ENCODE results near the gene PAN2.
"Not testable (repeated sequence)": the region's sequence is repeated elsewhere in the genome, so short reads cannot be mapped to it uniquely, and the experiment has no call there.

PAN2 gene

GRCh38 chr12:56333679-56334489 lies at the start of gene PAN2:
Gene PAN2 (minus strand): TSS chr12:56334000. CDS start chr12:56333094, 906 bp downstream.
- DNase-seq (ENCODE audit: low read depth in 2 of 2), result peak; percentile 80 to 82

GRCh38 chr12:56382611-56383010 lies 48.8 kb upstream of the PAN2 start:
- DNase-seq (ENCODE audit: low read depth in 2 of 2), result no peak

GRCh38 chr12:56377989-56378316 lies 44.2 kb upstream of the PAN2 start:
- DNase-seq (ENCODE audit: low read depth in 2 of 2), result no peak

- no peak for DNase-seq (ENCODE audit: low read depth in 2 of 2)
These were observed 43.6 kb upstream of the PAN2 start for GRCh38 chr12:56377310-56377988.

- no peak for DNase-seq (ENCODE audit: low read depth in 2 of 2)
These were observed 42.0 kb upstream of the PAN2 start for GRCh38 chr12:56375598-56376434.

GRCh38 chr12:56374726-56375597 lies 41.2 kb upstream of the PAN2 start:
- DNase-seq (ENCODE audit: low read depth in 2 of 2), result no peak

- DNase-seq (ENCODE audit: low read depth in 2 of 2), result no peak
These were observed 39.7 kb upstream of the PAN2 start for GRCh38 chr12:56373515-56373914.

GRCh38 chr12:56366948-56367347 lies 33.1 kb upstream of the PAN2 start:
- DNase-seq (ENCODE audit: low read depth in 2 of 2), result no peak

GRCh38 chr12:56362130-56363059 lies 28.6 kb upstream of the PAN2 start, which contains the start of gene APOF:
Gene APOF (minus strand): TSS chr12:56362857. CDS start chr12:56362745, 112 bp downstream.
- no peak for DNase-seq (ENCODE audit: low read depth in 2 of 2)

- no peak for DNase-seq (ENCODE audit: low read depth in 2 of 2)
These were observed 27.8 kb upstream of the PAN2 start for GRCh38 chr12:56361487-56362129.

GRCh38 chr12:56359851-56360767 lies 26.3 kb upstream of the PAN2 start, which contains the start of gene STAT2:
Gene STAT2 (minus strand): TSS chr12:56360107. CDS start chr12:56356571, 3,536 bp downstream.
- peak; percentile 94 to 99 for DNase-seq (ENCODE audit: low read depth in 2 of 2)

GRCh38 chr12:56358836-56359532 lies 25.2 kb upstream of the PAN2 start:
- no peak for DNase-seq (ENCODE audit: low read depth in 2 of 2)

GRCh38 chr12:56351325-56351724 lies 17.5 kb upstream of the PAN2 start:
- DNase-seq (ENCODE audit: low read depth in 2 of 2), result no peak

GRCh38 chr12:56350662-56351061 lies 16.9 kb upstream of the PAN2 start:
- DNase-seq (ENCODE audit: low read depth in 2 of 2), result no peak

GRCh38 chr12:56348776-56349175 lies 15.0 kb upstream of the PAN2 start:
- no peak for DNase-seq (ENCODE audit: low read depth in 2 of 2)

GRCh38 chr12:56347255-56347654 lies 13.5 kb upstream of the PAN2 start:
- DNase-seq (ENCODE audit: low read depth in 2 of 2), result not testable (repeated sequence)

GRCh38 chr12:56346675-56347074 lies 12.9 kb upstream of the PAN2 start:
- no peak for DNase-seq (ENCODE audit: low read depth in 2 of 2)

- not testable (repeated sequence) for DNase-seq (ENCODE audit: low read depth in 2 of 2)
These were observed 8.5 kb upstream of the PAN2 start for GRCh38 chr12:56342290-56342689.
